Nephron (organoid): ENCODE data around the gene RAB11FIP4.
"Not testable (repeated sequence)": the region's sequence is repeated elsewhere in the genome, so short reads cannot be mapped to it uniquely, and the experiment has no call there.

Experiments used
- H3K27ac Mint-ChIP-seq, 3 experiments: 2 replicates each; pipeline ENCODE4 v1.8.0; 2020; ENCODE audit warnings: mixed read lengths in 3 of 3, mild to moderate bottlenecking in 2 of 3, moderate library complexity in 1 of 3
- H3K27me3 Mint-ChIP-seq: 2 replicates; pipeline ENCODE4 v1.8.0; 2021; ENCODE audit warnings: low read depth, mild to moderate bottlenecking, moderate library complexity, mixed read lengths
- H3K36me3 Mint-ChIP-seq: 2 replicates; pipeline ENCODE4 v1.8.0; 2020; ENCODE audit warnings: low read depth, mixed read lengths
- H3K4me1 Mint-ChIP-seq: 2 replicates; pipeline ENCODE4 v1.8.0; 2020; ENCODE audit warnings: mixed read lengths
- H3K4me3 Mint-ChIP-seq, 3 experiments: 2 replicates each; pipeline ENCODE4 v1.8.0; 2020; ENCODE audit warnings: mild to moderate bottlenecking in 3 of 3, mixed read lengths in 3 of 3, moderate library complexity in 2 of 3
- H3K9me3 Mint-ChIP-seq: 2 replicates; pipeline ENCODE4 v1.8.0; 2020; ENCODE audit warnings: mixed read lengths
- CTCF ChIP-seq, 3 experiments: fragments of 200-600 bp; sonication (generic); IDR thresholded peaks; one replicate each; pipeline ENCODE4 v1.5.0; 2021; ENCODE audit warnings: antibody characterized with exemption in 3 of 3; ENCODE audit not compliant: unreplicated experiment in 3 of 3

Gene RAB11FIP4

GRCh38 chr17:31435581-31435980 lies 44.1 kb downstream of the RAB11FIP4 start:
- Mint-ChIP-seq H3K4me3 (no peak overlapping the region), H3K9me3 (no peaks in the 10 kb centered on the region), H3K4me1 (peaks cover 8% of the 10 kb centered on the region), H3K36me3 (no peaks in the 10 kb centered on the region), H3K27ac (no peak overlapping the region), H3K27me3 (peaks cover 50% of the 10 kb centered on the region)
- no peak for TF ChIP-seq CTCF (IDR thresholded peaks at IDR 0.05; ENCODE audit: unreplicated experiment in 3 of 3)

DNA sequence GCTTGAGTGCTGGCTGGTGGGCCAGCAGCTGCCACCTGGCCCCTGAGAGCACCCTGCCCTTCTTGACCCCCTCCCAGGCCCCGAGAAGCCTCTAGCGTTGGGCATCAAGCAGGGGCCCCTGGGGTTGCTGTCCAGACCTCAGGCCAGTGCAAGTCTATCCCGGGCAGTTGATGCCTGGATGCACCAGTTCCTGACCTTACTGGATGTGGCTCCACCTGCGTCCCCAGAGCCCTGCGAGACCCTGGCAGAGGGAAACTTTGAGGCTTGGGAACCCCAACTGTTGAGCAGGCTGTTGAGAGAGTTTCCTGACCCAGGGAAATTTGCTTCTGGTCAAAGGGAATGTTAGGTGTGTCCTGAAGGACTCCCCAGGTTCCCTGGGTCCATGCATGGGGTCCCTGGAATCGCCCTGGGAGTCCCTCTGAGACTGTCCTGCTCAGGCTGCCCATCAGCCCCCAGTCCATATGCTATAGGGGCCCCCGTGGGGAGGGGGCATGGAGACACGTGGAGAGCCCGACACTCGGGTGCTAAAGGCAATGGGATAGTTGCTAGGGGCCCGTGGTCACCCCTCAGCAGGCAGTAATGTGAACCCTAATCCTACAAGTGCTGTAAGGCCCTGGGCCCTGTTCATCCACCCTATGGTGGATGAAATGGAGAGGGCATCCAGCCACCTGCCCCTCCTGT lies 46.4 kb downstream of the RAB11FIP4 start:
- TF ChIP-seq CTCF (IDR thresholded peaks at IDR 0.05; ENCODE audit: unreplicated experiment in 3 of 3) = no peak
- no peaks in the 10 kb centered on the region for H3K9me3 Mint-ChIP-seq
- peaks cover 34% of the 10 kb centered on the region for H3K27me3 Mint-ChIP-seq
- no peak overlapping the region for H3K27ac Mint-ChIP-seq
- no peaks in the 10 kb centered on the region for H3K36me3 Mint-ChIP-seq
- peaks cover 8% of the 10 kb centered on the region for H3K4me1 Mint-ChIP-seq
- no peak overlapping the region for H3K4me3 Mint-ChIP-seq

GRCh38 chr17:31439716-31440115 lies 48.2 kb downstream of the RAB11FIP4 start:
- Mint-ChIP-seq H3K4me3 (no peak overlapping the region), H3K4me1 (no peaks in the 10 kb centered on the region), H3K9me3 (no peaks in the 10 kb centered on the region), H3K27me3 (peaks cover 23% of the 10 kb centered on the region), H3K36me3 (no peaks in the 10 kb centered on the region), H3K27ac (no peak overlapping the region)
- TF ChIP-seq CTCF (IDR thresholded peaks at IDR 0.05; ENCODE audit: unreplicated experiment in 3 of 3) = no peak

GRCh38 chr17:31442276-31442675 lies 50.8 kb downstream of the RAB11FIP4 start:
- H3K4me1 Mint-ChIP-seq = no peaks in the 10 kb centered on the region
- no peaks in the 10 kb centered on the region for H3K9me3 Mint-ChIP-seq
- no peak overlapping the region for H3K4me3 Mint-ChIP-seq
- no peaks in the 10 kb centered on the region for H3K36me3 Mint-ChIP-seq
- no peak overlapping the region for H3K27ac Mint-ChIP-seq
- peaks cover 14% of the 10 kb centered on the region for H3K27me3 Mint-ChIP-seq
- no peak for TF ChIP-seq CTCF (IDR thresholded peaks at IDR 0.05; ENCODE audit: unreplicated experiment in 3 of 3)

DNA sequence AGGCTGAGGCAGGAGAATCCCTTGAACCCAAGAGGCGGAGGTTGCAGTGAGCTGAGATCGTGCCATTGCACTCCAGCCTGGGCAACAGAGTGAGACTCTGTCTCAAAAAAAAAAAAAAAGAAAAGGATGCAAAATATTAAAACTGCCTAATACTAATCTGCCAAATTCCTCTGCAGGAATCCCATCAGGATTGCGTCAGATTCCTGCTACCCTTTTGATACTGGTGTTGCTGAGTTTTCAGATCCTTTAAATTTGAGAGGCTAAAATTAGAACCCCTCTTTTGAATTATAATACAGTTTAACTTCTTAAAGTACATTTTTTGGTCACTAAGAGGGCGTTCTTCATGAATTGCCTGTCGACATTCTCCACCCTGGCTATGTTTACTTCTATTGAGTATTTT lies 51.4 kb downstream of the RAB11FIP4 start:
- H3K9me3 Mint-ChIP-seq, H3K36me3 Mint-ChIP-seq, H3K4me1 Mint-ChIP-seq, H3K4me3 Mint-ChIP-seq, H3K27ac Mint-ChIP-seq: not testable (repeated sequence)
- H3K27me3 Mint-ChIP-seq = peaks cover 12% of the 10 kb centered on the region

- no peaks in the 10 kb centered on the region for H3K36me3 Mint-ChIP-seq
- H3K27me3 Mint-ChIP-seq = peaks cover 12% of the 10 kb centered on the region
- no peak for TF ChIP-seq CTCF (IDR thresholded peaks at IDR 0.05; ENCODE audit: unreplicated experiment in 3 of 3)
- no peaks in the 10 kb centered on the region for H3K4me1 Mint-ChIP-seq
- H3K27ac Mint-ChIP-seq = no peak overlapping the region
- H3K4me3 Mint-ChIP-seq = no peak overlapping the region
- no peaks in the 10 kb centered on the region for H3K9me3 Mint-ChIP-seq
Observed at GRCh38 chr17:31443386-31443785, 51.9 kb downstream of the RAB11FIP4 start.
